ENCODE measurements around the gene TAF8.

DNA sequence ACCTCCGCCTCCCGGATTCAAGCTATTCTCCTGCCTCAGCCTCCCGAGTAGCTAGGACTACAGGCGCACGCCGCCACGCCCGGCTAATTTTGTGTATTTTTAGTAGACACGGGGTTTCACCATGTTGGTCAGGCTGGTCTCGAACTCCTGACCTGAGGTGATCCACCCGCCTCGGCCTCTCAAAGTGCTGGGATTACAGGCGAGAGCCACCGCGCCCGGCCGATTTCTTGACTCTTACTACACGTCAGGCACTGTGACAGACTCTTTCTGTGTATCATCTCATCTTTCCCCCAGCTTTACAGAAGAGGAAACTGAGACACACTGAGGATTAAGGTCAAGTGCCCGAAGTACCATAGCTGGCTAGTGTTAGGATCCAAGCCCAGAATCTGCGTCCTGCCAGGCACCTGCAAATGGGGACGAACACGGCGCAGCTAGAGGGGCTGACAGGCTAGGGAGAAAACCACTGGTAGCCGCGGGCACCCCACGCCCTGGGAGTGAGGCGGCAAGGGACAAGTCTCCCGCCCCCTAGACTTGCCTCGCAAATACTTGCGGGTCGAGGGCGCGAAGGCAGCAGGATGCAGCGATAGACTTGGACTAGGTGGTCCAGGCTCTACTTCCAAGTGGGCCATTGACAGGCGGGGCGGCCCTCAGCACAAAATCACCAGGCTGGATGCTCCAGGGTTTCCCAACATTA lies 1.1 kb upstream of the TAF8 start:
- TF ChIP-seq, protein P1, sequence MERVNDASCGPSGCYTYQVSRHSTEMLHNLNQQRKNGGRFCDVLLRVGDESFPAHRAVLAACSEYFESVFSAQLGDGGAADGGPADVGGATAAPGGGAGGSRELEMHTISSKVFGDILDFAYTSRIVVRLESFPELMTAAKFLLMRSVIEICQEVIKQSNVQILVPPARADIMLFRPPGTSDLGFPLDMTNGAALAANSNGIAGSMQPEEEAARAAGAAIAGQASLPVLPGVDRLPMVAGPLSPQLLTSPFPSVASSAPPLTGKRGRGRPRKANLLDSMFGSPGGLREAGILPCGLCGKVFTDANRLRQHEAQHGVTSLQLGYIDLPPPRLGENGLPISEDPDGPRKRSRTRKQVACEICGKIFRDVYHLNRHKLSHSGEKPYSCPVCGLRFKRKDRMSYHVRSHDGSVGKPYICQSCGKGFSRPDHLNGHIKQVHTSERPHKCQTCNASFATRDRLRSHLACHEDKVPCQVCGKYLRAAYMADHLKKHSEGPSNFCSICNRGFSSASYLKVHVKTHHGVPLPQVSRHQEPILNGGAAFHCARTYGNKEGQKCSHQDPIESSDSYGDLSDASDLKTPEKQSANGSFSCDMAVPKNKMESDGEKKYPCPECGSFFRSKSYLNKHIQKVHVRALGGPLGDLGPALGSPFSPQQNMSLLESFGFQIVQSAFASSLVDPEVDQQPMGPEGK (CRISPR knock-in tag; IDR thresholded peaks at IDR 0.05; ENCODE audit: borderline replicate concordance) = no peak
- TF ChIP-seq RARB (CRISPR knock-in tag; IDR thresholded peaks at IDR 0.05) (no peak), ZFP3 (CRISPR knock-in tag; IDR thresholded peaks at IDR 0.05) (no peak), ISL1 (CRISPR knock-in tag; IDR thresholded peaks at IDR 0.05) (no peak), ZFP30 (CRISPR knock-in tag; IDR thresholded peaks at IDR 0.05) (no peak), CSDC2 (CRISPR knock-in tag; IDR thresholded peaks at IDR 0.05) (no peak), PPARA (CRISPR knock-in tag; IDR thresholded peaks at IDR 0.05; ENCODE audit: borderline replicate concordance) (no peak), SNAI2 (CRISPR knock-in tag; IDR thresholded peaks at IDR 0.05) (no peak)
- TF ChIP-seq, protein P2, sequence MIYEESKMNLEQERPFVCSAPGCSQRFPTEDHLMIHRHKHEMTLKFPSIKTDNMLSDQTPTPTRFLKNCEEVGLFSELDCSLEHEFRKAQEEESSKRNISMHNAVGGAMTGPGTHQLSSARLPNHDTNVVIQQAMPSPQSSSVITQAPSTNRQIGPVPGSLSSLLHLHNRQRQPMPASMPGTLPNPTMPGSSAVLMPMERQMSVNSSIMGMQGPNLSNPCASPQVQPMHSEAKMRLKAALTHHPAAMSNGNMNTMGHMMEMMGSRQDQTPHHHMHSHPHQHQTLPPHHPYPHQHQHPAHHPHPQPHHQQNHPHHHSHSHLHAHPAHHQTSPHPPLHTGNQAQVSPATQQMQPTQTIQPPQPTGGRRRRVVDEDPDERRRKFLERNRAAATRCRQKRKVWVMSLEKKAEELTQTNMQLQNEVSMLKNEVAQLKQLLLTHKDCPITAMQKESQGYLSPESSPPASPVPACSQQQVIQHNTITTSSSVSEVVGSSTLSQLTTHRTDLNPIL (CRISPR knock-in tag; IDR thresholded peaks at IDR 0.05; ENCODE audit: low read depth) = no peak
